HCT116 (cell line): ENCODE measurements around the gene C10orf90. TPM values are rescaled to one million over a fixed set of nuclear protein-coding genes. Genes with fewer than 3 reads are reported as not detected.

Source experiments
- ATAC-seq: fragments of 200-7000 bp; cut with Tn5 transposase; 2 replicates; pipeline ENCODE4 v1.9.1; 2020; ENCODE audit warnings: mild to moderate bottlenecking, moderate library complexity
- BruUV-seq: library from RNA; stranded (reverse); fragments of 400-500 nt; replicated peaks from 2 replicates; lab custom pipeline; 2021; lab: Mats Ljungman, UMichigan
- CTCF ChIA-PET: fragments of 300-600 bp; sonication (Branson Sonifier 250); formaldehyde crosslinking; loops from one replicate; lab custom pipeline; 2021; ENCODE audit warnings: antibody characterized with exemption; lab: Charles Lee
- POLR2A ChIA-PET: fragments of 300-600, 350-600 bp; sonication (Branson Sonifier 250); formaldehyde crosslinking; loops from one replicate; lab custom pipeline; 2021; ENCODE audit warnings: antibody characterized with exemption; lab: Charles Lee
- RAD21 ChIA-PET, 2 experiments: fragments of 300-600 bp; sonication (Branson Sonifier 250); formaldehyde crosslinking; loops; one replicate each; lab custom pipeline; 2023; ENCODE audit warnings: low total read pairs in 2 of 2; ENCODE audit not compliant: uncharacterized antibody in 2 of 2, unreplicated experiment in 2 of 2, low non-redundant PET in 1 of 2; lab: Charles Lee
- DNase-seq: peaks from one replicate; pipeline ENCODE4 v3.0.0-alpha.2; 2010; ENCODE audit warnings: low read depth, low spot score
- H2AFZ ChIP-seq: fragments of 200-600 bp; shearing (Covaris generic), sonication (generic); 2 replicates; pipeline ENCODE4 v1.6.1; 2017; ENCODE audit warnings: low read depth, mixed run types, mixed read lengths, antibody characterized with exemption, low read length; ENCODE audit not compliant: poor library complexity, severe bottlenecking
- H3K27ac ChIP-seq: 2 replicates; pipeline ENCODE4 v1.5.1; 2012; ENCODE audit warnings: low read depth, low read length
- H3K27me3 ChIP-seq: fragments of 200-600 bp; sonication (generic); 2 replicates; pipeline ENCODE4 v1.6.1; 2016; ENCODE audit warnings: mixed run types, low read length, mixed read lengths; ENCODE audit not compliant: insufficient read depth
- H3K36me3 ChIP-seq, 2 experiments: fragments of 200-500 bp in 1 of 2; fragments of 200-600 bp in 1 of 2; sonication (Bioruptor generic) in 1 of 2; sonication (generic) in 1 of 2; 2 replicates each; pipeline versions ENCODE4 v1.5.1 to v1.6.1; 2014 to 2016; ENCODE audit warnings: low read length in 2 of 2, inconsistent platforms in 1 of 2, mixed read lengths in 1 of 2, mixed run types in 1 of 2; ENCODE audit not compliant: insufficient read depth in 2 of 2, control insufficient read depth in 1 of 2
- H3K4me1 ChIP-seq, 2 experiments: fragments of 200-600 bp in 1 of 2; sonication (generic) in 1 of 2; 2 replicates each; pipeline versions ENCODE4 v1.5.1 to v1.6.1; 2012 to 2017; ENCODE audit warnings: low read length in 2 of 2, inconsistent platforms in 1 of 2, mild to moderate bottlenecking in 1 of 2, mixed read lengths in 1 of 2, mixed run types in 1 of 2, moderate library complexity in 1 of 2; ENCODE audit not compliant: insufficient read depth in 2 of 2, control insufficient read depth in 1 of 2
- H3K4me2 ChIP-seq: fragments of 200-600 bp; sonication (generic); 2 replicates; pipeline ENCODE4 v1.6.1; 2017; ENCODE audit warnings: mixed run types, low read length, mixed read lengths
- H3K4me3 ChIP-seq, 2 experiments: fragments of 200-600 bp in 1 of 2; sonication (generic) in 1 of 2; replicated peaks in 1 of 2; 2 replicates each; pipeline ENCODE4 v1.5.1; 2011 to 2016; ENCODE audit warnings: low read length in 2 of 2, control low read depth in 1 of 2, low read depth in 1 of 2, mild to moderate bottlenecking in 1 of 2, mixed read lengths in 1 of 2, mixed run types in 1 of 2
- H3K79me2 ChIP-seq: fragments of 200-600 bp; sonication (generic); 2 replicates; pipeline ENCODE4 v1.6.1; 2017; ENCODE audit warnings: mild to moderate bottlenecking, mixed run types, low read length, moderate library complexity, mixed read lengths; ENCODE audit not compliant: insufficient read depth
- H3K9ac ChIP-seq: fragments of 200-600 bp; sonication (generic); 2 replicates; pipeline ENCODE4 v1.6.1; 2016; ENCODE audit warnings: low read length, mixed read lengths
- H3K9me2 ChIP-seq: fragments of 200-600 bp; sonication (generic), shearing (Covaris generic); 2 replicates; pipeline ENCODE4 v1.6.1; 2017; ENCODE audit warnings: mixed run types, mild to moderate bottlenecking, moderate library complexity; ENCODE audit not compliant: insufficient read depth
- H3K9me3 ChIP-seq, 2 experiments: fragments of 200-500 bp in 1 of 2; fragments of 200-600 bp in 1 of 2; sonication (Bioruptor generic) in 1 of 2; sonication (generic) in 1 of 2; 2 replicates each; pipeline ENCODE4 v1.6.1; 2014 to 2017; ENCODE audit warnings: low read length in 2 of 2, mixed read lengths in 2 of 2, inconsistent platforms in 1 of 2, low read depth in 1 of 2, mild to moderate bottlenecking in 1 of 2, mixed run types in 1 of 2, moderate library complexity in 1 of 2; ENCODE audit not compliant: control insufficient read depth in 1 of 2, insufficient read depth in 1 of 2
- H4K20me1 ChIP-seq: fragments of 200-600 bp; sonication (generic), shearing (Covaris generic); 2 replicates; pipeline ENCODE4 v1.6.1; 2017; ENCODE audit warnings: mixed run types, mild to moderate bottlenecking, moderate library complexity; ENCODE audit not compliant: insufficient read depth
- CEBPB ChIP-seq: IDR thresholded peaks from 2 replicates; pipeline ENCODE4 v1.6.1; 2012; ENCODE audit warnings: low read depth
- EGR1 ChIP-seq: IDR thresholded peaks from 2 replicates; pipeline ENCODE4 v1.6.1; 2012; ENCODE audit warnings: low read depth
- ELF1 ChIP-seq: IDR thresholded peaks from 2 replicates; pipeline ENCODE4 v1.6.1; 2012; ENCODE audit warnings: low read depth, borderline replicate concordance
- EZH2 ChIP-seq: fragments of 200-600 bp; sonication (generic); IDR thresholded peaks from 2 replicates; pipeline ENCODE4 v1.6.1; 2017; ENCODE audit warnings: antibody characterized with exemption, mixed run types
- JUND ChIP-seq: IDR thresholded peaks from 2 replicates; pipeline ENCODE4 v1.6.1; 2012
- MAX ChIP-seq: IDR thresholded peaks from 2 replicates; pipeline ENCODE4 v1.6.1; 2012
- POLR2A ChIP-seq: IDR thresholded peaks from 2 replicates; pipeline ENCODE4 v1.7.0; 2011; ENCODE audit warnings: borderline replicate concordance; ENCODE audit not compliant: insufficient read depth, insufficient read length; ENCODE audit errors: extremely low read depth
- REST ChIP-seq: IDR thresholded peaks from 2 replicates; pipeline ENCODE4 v1.6.1; 2012; ENCODE audit warnings: low read depth
- SIN3A ChIP-seq: IDR thresholded peaks from 2 replicates; pipeline ENCODE4 v1.6.1; 2012; ENCODE audit warnings: low read depth
- SP1 ChIP-seq: IDR thresholded peaks from 2 replicates; pipeline ENCODE4 v1.6.1; 2012; ENCODE audit warnings: low read depth
- SRF ChIP-seq: IDR thresholded peaks from 2 replicates; pipeline ENCODE4 v1.6.1; 2012; ENCODE audit warnings: low read depth
- TCF7L2 ChIP-seq: IDR thresholded peaks from 2 replicates; pipeline ENCODE4 v1.7.0; 2011; ENCODE audit warnings: borderline replicate concordance, inconsistent platforms; ENCODE audit not compliant: insufficient read depth, insufficient read length; ENCODE audit errors: extremely low read depth
- ZFX ChIP-seq: fragments of 450-650 bp; IDR thresholded peaks from 2 replicates; pipeline ENCODE4 v1.6.1; 2017
- intact Hi-C: fragments of 100-400 bp; cut with micrococcal nuclease; formaldehyde crosslinking; loops from 2 replicates; pipeline ENCODE4 v1.10.0; 2022
- total RNA-seq: library from RNA; stranded (reverse); gene quantifications from one replicate; pipeline ENCODE4 v1.2.1, GENCODE V29; 2021; ENCODE audit not compliant: unreplicated experiment
- TF ChIP-seq, protein P1 (sequence below), 3 experiments: fragments of 200-600 bp in 1 of 3; sonication (generic) in 1 of 3; IDR thresholded peaks in 2 of 3; conservative IDR thresholded peaks in 1 of 3; 2 replicates each; pipeline ENCODE4 v1.5.1; 2012 to 2017; ENCODE audit warnings: low read depth in 2 of 3, low read length in 2 of 3, antibody characterized with exemption in 1 of 3, borderline replicate concordance in 1 of 3, control low read depth in 1 of 3, mild to moderate bottlenecking in 1 of 3, mixed read lengths in 1 of 3, mixed run types in 1 of 3, moderate library complexity in 1 of 3; ENCODE audit not compliant: insufficient read depth in 1 of 3

Gene C10orf90
- total RNA-seq, 1 experiment from 2014 or later = not detected

DNA sequence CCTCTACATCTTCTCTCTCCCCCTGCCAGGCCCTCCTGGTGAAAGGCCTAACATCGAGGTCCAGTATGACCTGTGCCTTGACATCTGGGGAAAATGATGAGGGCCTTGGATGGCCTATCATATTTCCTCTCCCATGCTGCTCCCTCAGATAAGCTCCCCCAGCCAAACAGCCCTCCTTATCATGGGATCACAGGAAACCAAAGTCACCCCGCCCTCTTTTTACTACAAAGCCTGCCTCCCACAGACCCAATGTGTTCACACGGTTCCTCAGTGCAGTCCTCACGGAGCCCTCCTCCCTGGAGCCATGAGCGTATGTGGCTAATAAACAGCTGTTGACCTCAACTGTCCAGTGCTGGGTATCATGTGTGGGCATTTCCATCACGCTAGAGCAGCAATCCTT, 32.0 kb downstream of the C10orf90 start:
- Histone ChIP-seq H4K20me1 (no peaks in the 10 kb centered on the region), H3K4me3 (no peak overlapping the region), H3K9ac (no peak overlapping the region), H2AFZ (no peak overlapping the region), H3K79me2 (no peaks in the 10 kb centered on the region), H3K27me3 (peaks cover 68% of the 10 kb centered on the region), H3K9me3 (no peaks in the 10 kb centered on the region), H3K36me3 (no peaks in the 10 kb centered on the region), H3K4me1 (no peaks in the 10 kb centered on the region), H3K9me2 (no peaks in the 10 kb centered on the region), H3K27ac (no peak overlapping the region), H3K4me2 (no peak overlapping the region)
- ATAC-seq (no peak), DNase-seq (no peak)
- BruUV-seq = no TSS peak
- POLR2A ChIA-PET = no interaction called here
- TF ChIP-seq ZFX = no peak
- no peak for TF ChIP-seq POLR2A
- TF ChIP-seq, protein P1, sequence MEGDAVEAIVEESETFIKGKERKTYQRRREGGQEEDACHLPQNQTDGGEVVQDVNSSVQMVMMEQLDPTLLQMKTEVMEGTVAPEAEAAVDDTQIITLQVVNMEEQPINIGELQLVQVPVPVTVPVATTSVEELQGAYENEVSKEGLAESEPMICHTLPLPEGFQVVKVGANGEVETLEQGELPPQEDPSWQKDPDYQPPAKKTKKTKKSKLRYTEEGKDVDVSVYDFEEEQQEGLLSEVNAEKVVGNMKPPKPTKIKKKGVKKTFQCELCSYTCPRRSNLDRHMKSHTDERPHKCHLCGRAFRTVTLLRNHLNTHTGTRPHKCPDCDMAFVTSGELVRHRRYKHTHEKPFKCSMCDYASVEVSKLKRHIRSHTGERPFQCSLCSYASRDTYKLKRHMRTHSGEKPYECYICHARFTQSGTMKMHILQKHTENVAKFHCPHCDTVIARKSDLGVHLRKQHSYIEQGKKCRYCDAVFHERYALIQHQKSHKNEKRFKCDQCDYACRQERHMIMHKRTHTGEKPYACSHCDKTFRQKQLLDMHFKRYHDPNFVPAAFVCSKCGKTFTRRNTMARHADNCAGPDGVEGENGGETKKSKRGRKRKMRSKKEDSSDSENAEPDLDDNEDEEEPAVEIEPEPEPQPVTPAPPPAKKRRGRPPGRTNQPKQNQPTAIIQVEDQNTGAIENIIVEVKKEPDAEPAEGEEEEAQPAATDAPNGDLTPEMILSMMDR (IDR thresholded peaks at IDR 0.05 in 2 of 3, conservative IDR thresholded peaks at IDR 0.05 in 1 of 3; ENCODE audit: borderline replicate concordance in 1 of 3, insufficient read depth in 1 of 3, low read depth in 2 of 3, low read length in 2 of 3) = no peak
- TF ChIP-seq REST = no peak
- no peak for TF ChIP-seq EGR1
- TF ChIP-seq TCF7L2 = no peak
- no peak for TF ChIP-seq SP1
- no peak for TF ChIP-seq SRF
- no peak for TF ChIP-seq CEBPB
- TF ChIP-seq MAX = no peak
- TF ChIP-seq EZH2 = no peak
- TF ChIP-seq JUND = no peak
- no peak for TF ChIP-seq ELF1
- no peak for TF ChIP-seq SIN3A
- intact Hi-C loops = no loop called here
- RAD21 ChIA-PET = no interaction called here
- CTCF ChIA-PET = no interaction called here
